Measurements from ENCODE around the gene THSD7A. TPM values are rescaled to one million over a fixed set of nuclear protein-coding genes. Genes with fewer than 3 reads are reported as not detected.

Gene THSD7A
- total and polyA plus RNA-seq, 2 of the 13 experiments (the other 11 are each of a cell fraction or from before 2014, with no cell fraction given): 0.01 to 0.07 TPM

- no peak for TF ChIP-seq REST (IDR thresholded peaks at IDR 0.05; ENCODE audit: borderline replicate concordance in 1 of 2, low read depth in 1 of 2, low read length in 2 of 2)
- TF ChIP-seq E2F2 (CRISPR knock-in tag; IDR thresholded peaks at IDR 0.05; ENCODE audit: borderline replicate concordance): no peak
Measured at GRCh38 chr7:11516328-11516727, 315.7 kb downstream of the THSD7A start (continued).

DNA sequence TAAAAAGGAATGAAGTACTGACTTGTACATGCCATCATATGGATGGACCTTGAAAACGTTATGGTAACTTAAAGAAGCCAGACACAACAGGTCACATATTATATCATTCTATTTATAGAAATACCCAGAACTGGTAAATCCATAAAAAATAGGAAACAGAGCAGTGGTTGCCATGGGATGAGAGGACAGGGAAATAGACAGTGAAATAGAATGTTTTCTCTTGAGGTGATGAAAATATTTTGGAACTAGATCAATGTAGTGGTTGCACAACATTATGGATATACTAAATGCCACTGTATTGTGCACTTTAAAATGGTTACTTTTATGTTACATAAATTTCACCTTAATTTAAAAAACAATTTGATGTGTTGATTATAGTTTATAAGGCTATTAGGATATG lies 318.5 kb downstream of the THSD7A start:
- no peak for ATAC-seq

More for the DNA sequence above, 318.5 kb downstream of the THSD7A start:
- DNase-seq (ENCODE audit: low spot score) (no peak), FAIRE-seq (no peak)
- in situ Hi-C loops (cut with HindIII; ENCODE audit: extremely low pct_ligation_motif_present, low pct_unique_long_range_greater_than_20kb) (no loop called here), intact Hi-C loops (cut with micrococcal nuclease; ENCODE audit: unreplicated experiment) (no loop called here)
- Histone ChIP-seq H3K9ac (ENCODE audit: insufficient read depth, low read depth, low read length) (no peak overlapping the region), H3K27me3 (ENCODE audit: control insufficient read depth in 1 of 2, insufficient read depth in 2 of 2, low read length in 2 of 2) (no peaks in the 10 kb centered on the region), H3K4me2 (ENCODE audit: low read depth, low read length) (no peak overlapping the region), H4K20me1 (ENCODE audit: insufficient read depth, low read length) (no peaks in the 10 kb centered on the region), H3K4me1 (ENCODE audit: insufficient read depth, low read length) (no peaks in the 10 kb centered on the region), H3K36me3 (replicated peaks in 1 of 2; ENCODE audit: control insufficient read depth in 1 of 2, insufficient read depth in 2 of 2, low read length in 2 of 2) (no peaks in the 10 kb centered on the region), H3K79me2 (ENCODE audit: insufficient read depth, low read length) (no peaks in the 10 kb centered on the region), H2AFZ (ENCODE audit: low read length) (no peak overlapping the region), H3K9me3 (ENCODE audit: low read length) (no peaks in the 10 kb centered on the region), H3K4me3 (replicated peaks in 1 of 3; ENCODE audit: insufficient read depth in 1 of 3, low read depth in 2 of 3, low read length in 3 of 3) (no peak overlapping the region), H3K27ac (ENCODE audit: extremely low read length, insufficient read depth, low read length) (no peak overlapping the region)
- ChIA-PET CTCF (ENCODE audit: low intra/inter-chr PET ratio, low total read pairs) (no interaction called here), POLR2A (no interaction called here)
- no TSS peak for BruUV-seq (replicated peaks)
- 0% methylated on average over 1 of the region's 1 CpG for WGBS (ENCODE audit: low lambda C conversion rate)
- TF ChIP-seq PHF5A (CRISPR knock-in tag; IDR thresholded peaks at IDR 0.05; ENCODE audit: low read depth, unreplicated experiment) (no peak), HNRNPK (IDR thresholded peaks at IDR 0.05; ENCODE audit: low read depth, low read length, poor library complexity, severe bottlenecking) (peak; percentile 36)
